Astrocyte (in vitro differentiated cells and primary cell): ENCODE measurements around the gene FLCN. TPM values are rescaled to one million over a fixed set of nuclear protein-coding genes. Genes with fewer than 3 reads are reported as not detected.

Source experiments
- DNase-seq: peaks from one replicate; pipeline ENCODE4 v3.0.0-alpha.2; 2010; ENCODE audit warnings: low read depth
- FAIRE-seq: peaks from 2 replicates; lab custom pipeline; 2011; peaks lifted over from hg19 to GRCh38; lab: Jason Lieb, UNC
- H2AFZ ChIP-seq: 2 replicates; pipeline ENCODE4 v1.6.0; 2012; ENCODE audit warnings: low read depth, low read length, inconsistent platforms
- H3K27ac ChIP-seq: 2 replicates; pipeline ENCODE4 v1.5.1; 2011; ENCODE audit warnings: low read depth, low read length, inconsistent platforms
- H3K27me3 ChIP-seq: 2 replicates; pipeline ENCODE4 v1.6.0; 2011; ENCODE audit warnings: low read length, inconsistent platforms; ENCODE audit not compliant: insufficient read depth
- H3K36me3 ChIP-seq: 2 replicates; pipeline ENCODE4 v1.5.1; 2011; ENCODE audit warnings: low read length, inconsistent platforms; ENCODE audit not compliant: insufficient read depth
- H3K4me1 ChIP-seq: 2 replicates; pipeline ENCODE4 v1.5.1; 2011; ENCODE audit warnings: low read length, inconsistent platforms; ENCODE audit not compliant: insufficient read depth
- H3K4me2 ChIP-seq: 2 replicates; pipeline ENCODE4 v1.6.0; 2012; ENCODE audit warnings: low read length, inconsistent platforms
- H3K4me3 ChIP-seq: 2 replicates; pipeline ENCODE4 v1.5.1; 2011; ENCODE audit warnings: low read depth, mild to moderate bottlenecking, low read length, inconsistent platforms; ENCODE audit not compliant: insufficient read depth
- H3K79me2 ChIP-seq: 2 replicates; pipeline ENCODE4 v1.6.0; 2012; ENCODE audit warnings: mild to moderate bottlenecking, low read length, inconsistent platforms; ENCODE audit not compliant: insufficient read depth
- H3K9ac ChIP-seq: 2 replicates; pipeline ENCODE4 v1.6.0; 2012; ENCODE audit warnings: mild to moderate bottlenecking, low read length, inconsistent platforms
- H3K9me3 ChIP-seq: 2 replicates; pipeline ENCODE4 v1.5.1; 2012; ENCODE audit warnings: low read depth, mild to moderate bottlenecking, low read length, inconsistent platforms; ENCODE audit not compliant: insufficient read depth
- H4K20me1 ChIP-seq: 2 replicates; pipeline ENCODE4 v1.6.0; 2012; ENCODE audit warnings: low read length, inconsistent platforms; ENCODE audit not compliant: insufficient read depth
- H3K27ac Mint-ChIP-seq: one replicate; pipeline ENCODE4 v1.8.0; 2021; ENCODE audit warnings: mild to moderate bottlenecking, mixed read lengths; ENCODE audit not compliant: unreplicated experiment
- H3K27me3 Mint-ChIP-seq: one replicate; pipeline ENCODE4 v1.8.0; 2021; ENCODE audit warnings: low read depth, mixed read lengths; ENCODE audit not compliant: unreplicated experiment
- H3K36me3 Mint-ChIP-seq: one replicate; pipeline ENCODE4 v1.8.0; 2021; ENCODE audit warnings: low read depth, mixed read lengths; ENCODE audit not compliant: unreplicated experiment
- H3K4me1 Mint-ChIP-seq: one replicate; pipeline ENCODE4 v1.8.0; 2021; ENCODE audit warnings: low read depth, mixed read lengths; ENCODE audit not compliant: unreplicated experiment
- H3K4me3 Mint-ChIP-seq: one replicate; pipeline ENCODE4 v1.8.0; 2021; ENCODE audit warnings: mild to moderate bottlenecking, moderate library complexity, mixed read lengths; ENCODE audit not compliant: unreplicated experiment
- H3K9me3 Mint-ChIP-seq: one replicate; pipeline ENCODE4 v1.8.0; 2021; ENCODE audit warnings: mild to moderate bottlenecking, mixed read lengths; ENCODE audit not compliant: unreplicated experiment
- CTCF ChIP-seq: IDR thresholded peaks from 2 replicates; pipeline ENCODE4 v1.5.1; 2011; ENCODE audit warnings: low read depth, mild to moderate bottlenecking, inconsistent platforms, low read length, moderate library complexity; ENCODE audit not compliant: insufficient read depth
- EZH2 ChIP-seq: IDR thresholded peaks from 2 replicates; pipeline ENCODE4 v1.6.1; 2012; ENCODE audit warnings: mild to moderate bottlenecking, low read length, inconsistent platforms; ENCODE audit not compliant: insufficient read depth
- total RNA-seq: library from RNA; stranded (reverse); gene quantifications from 2 replicates; pipeline ENCODE4 v1.2.1, GENCODE V29; 2021

The FLCN gene
- total RNA-seq, 1 donor from 2014 or later = 40.0 TPM

GRCh38 chr17:17182598-17183136, 54.3 kb downstream of the FLCN start:
- H3K27ac ChIP-seq = no peak overlapping the region
- no peaks in the 10 kb centered on the region for H3K27me3 ChIP-seq
- no peaks in the 10 kb centered on the region for H3K9me3 ChIP-seq
- no peak overlapping the region for H3K27ac Mint-ChIP-seq
- H3K4me1 ChIP-seq = peaks cover 5% of the 10 kb centered on the region
- no peak for DNase-seq
- H4K20me1 ChIP-seq = peaks cover 23% of the 10 kb centered on the region
- peaks cover 51% of the 10 kb centered on the region for H3K36me3 ChIP-seq
- no peak for FAIRE-seq
- TF ChIP-seq EZH2 (no peak), CTCF (no peak)
- no peaks in the 10 kb centered on the region for H3K27me3 Mint-ChIP-seq
- H3K4me3 ChIP-seq = no peak overlapping the region
- no peaks in the 10 kb centered on the region for H3K9me3 Mint-ChIP-seq
- H3K4me1 Mint-ChIP-seq = peaks cover 24% of the 10 kb centered on the region
- H3K36me3 Mint-ChIP-seq = peaks cover 35% of the 10 kb centered on the region
- no peak overlapping the region for H3K4me2 ChIP-seq
- H3K79me2 ChIP-seq = no peaks in the 10 kb centered on the region
- no peak overlapping the region for H2AFZ ChIP-seq
- no peak overlapping the region for H3K4me3 Mint-ChIP-seq
- no peak overlapping the region for H3K9ac ChIP-seq

GRCh38 chr17:17181666-17182597, 55.0 kb downstream of the FLCN start:
- Histone ChIP-seq H3K27ac (no peak overlapping the region), H3K36me3 (peaks cover 59% of the 10 kb centered on the region), H3K79me2 (no peaks in the 10 kb centered on the region), H3K4me1 (peaks cover 3% of the 10 kb centered on the region), H4K20me1 (peaks cover 20% of the 10 kb centered on the region), H3K9me3 (no peaks in the 10 kb centered on the region), H2AFZ (no peak overlapping the region), H3K4me2 (no peak overlapping the region), H3K27me3 (no peaks in the 10 kb centered on the region), H3K9ac (no peak overlapping the region), H3K4me3 (no peak overlapping the region)
- H3K4me3 Mint-ChIP-seq = no peak overlapping the region
- no peaks in the 10 kb centered on the region for H3K9me3 Mint-ChIP-seq
- no peak for FAIRE-seq
- TF ChIP-seq CTCF = no peak
- no peak for TF ChIP-seq EZH2
- DNase-seq = no peak
- H3K36me3 Mint-ChIP-seq = peaks cover 37% of the 10 kb centered on the region
- no peak overlapping the region for H3K27ac Mint-ChIP-seq
- H3K27me3 Mint-ChIP-seq = no peaks in the 10 kb centered on the region
- H3K4me1 Mint-ChIP-seq = peaks cover 17% of the 10 kb centered on the region
